ENCODE results near the gene TMEM121. TPM values are rescaled to one million over a fixed set of nuclear protein-coding genes. Genes with fewer than 3 reads are reported as not detected.
A peak's percentile ranks its signal among the peaks of the same experiment; 100 is the strongest.

Gene TMEM121
- total and polyA plus RNA-seq, 2 of the 8 experiments (the other 6 are each of a cell fraction or from before 2014, with no cell fraction given) = 1.9 TPM; not detected in 1

DNA sequence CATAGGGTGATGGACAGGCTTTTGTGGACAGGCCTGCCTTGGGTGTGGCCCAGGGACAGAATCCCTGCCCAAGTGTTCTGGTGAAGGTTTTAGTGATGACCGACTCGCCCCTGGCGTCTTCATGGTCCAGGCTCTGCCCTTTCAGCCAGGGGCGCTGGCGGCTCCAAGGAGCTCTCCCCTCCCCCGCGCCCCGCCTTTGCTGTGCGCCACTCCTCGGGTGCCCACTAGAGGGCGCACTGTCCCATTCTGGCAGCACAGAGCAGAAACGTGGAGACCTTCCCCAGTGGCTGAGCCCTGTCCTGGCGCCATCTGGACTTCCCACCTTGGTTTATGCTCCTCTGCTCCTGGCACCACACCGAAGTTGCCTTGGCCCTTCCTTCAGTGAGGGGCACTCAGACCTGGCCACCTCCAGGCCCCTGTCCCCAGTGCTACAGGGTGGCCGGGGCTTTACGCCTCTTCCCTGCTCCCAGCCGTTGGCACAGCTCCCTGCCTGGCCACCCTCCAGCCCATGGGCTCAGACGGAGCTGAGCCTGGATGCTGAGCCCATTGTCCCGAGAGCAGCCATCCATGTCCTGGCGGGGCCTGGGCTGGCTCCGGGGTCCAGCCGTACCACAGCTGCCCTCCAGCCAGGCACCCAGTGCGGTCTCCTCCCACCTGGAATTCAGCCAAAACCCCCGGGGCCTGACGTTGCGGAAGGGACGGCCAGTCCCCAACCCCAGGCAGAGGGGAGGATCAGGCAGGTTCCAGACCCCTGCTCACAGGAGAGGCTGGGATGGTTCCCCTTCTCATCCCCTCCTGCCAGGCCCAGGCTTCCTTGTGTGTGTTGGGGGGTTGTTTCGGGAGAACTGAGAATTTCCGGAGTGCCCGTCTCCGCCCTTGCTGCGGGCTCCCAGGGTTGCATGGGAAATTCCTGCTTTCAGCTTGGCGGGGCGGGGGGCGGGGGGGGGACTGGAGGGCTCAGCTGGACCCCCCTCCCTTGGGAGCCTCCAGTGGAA lies 45.3 kb upstream of the TMEM121 start:
- Histone ChIP-seq H2BK20ac (ENCODE audit: low read length) (peak overlapping the region; percentile 72; the same call in 1 of the 2 replicates), H3K4me2 (ENCODE audit: insufficient read depth in 1 of 2, low read depth in 2 of 2, low read length in 2 of 2) (peak overlapping the region; percentile 21 to 84), H3K14ac (ENCODE audit: insufficient read length) (no peak overlapping the region), H4K5ac (ENCODE audit: insufficient read length, low read depth, low read length) (no peak overlapping the region), H3K79me2 (ENCODE audit: control insufficient read depth in 1 of 2, insufficient read depth in 2 of 2, low read length in 2 of 2) (no peaks in the 10 kb centered on the region), H3K79me1 (ENCODE audit: low read depth, low read length) (no peaks in the 10 kb centered on the region), H3K56ac (replicated peaks; ENCODE audit: insufficient read length, low read depth, low read length) (no peak overlapping the region), H3K9me3 (ENCODE audit: insufficient read depth in 2 of 2, low read depth in 1 of 2, low read length in 1 of 2) (no peaks in the 10 kb centered on the region), H3K18ac (ENCODE audit: extremely low read depth, low read length) (peak overlapping the region; percentile 78), H3K23ac (ENCODE audit: insufficient read length) (no peak overlapping the region), H3K27ac (ENCODE audit: low read depth, low read length) (0 out of 2 replicates have a peak overlapping the region, but pooled peaks have one; percentile 8), H2BK12ac (ENCODE audit: low read depth, low read length) (peak overlapping the region; percentile 99), H4K20me1 (replicated peaks in 1 of 2; ENCODE audit: control insufficient read depth in 1 of 2, insufficient read depth in 2 of 2, low read length in 2 of 2) (peaks cover 4 to 15% of the 10 kb centered on the region in 2 experiments), H2AK5ac (ENCODE audit: low read depth, low read length) (no peak overlapping the region), H4K8ac (ENCODE audit: extremely low read depth, insufficient read depth, low read length) (peak overlapping the region; percentile 95; the same call in 1 of the 2 replicates), H4K91ac (replicated peaks; ENCODE audit: insufficient read length, low read length) (peak overlapping the region; percentile 25), H2BK120ac (replicated peaks; ENCODE audit: low read depth, low read length) (peak overlapping the region; percentile 54), H3K4ac (replicated peaks; ENCODE audit: insufficient read length, low read depth, low read length) (peak overlapping the region; percentile 65), H3K23me2 (ENCODE audit: low read depth, low read length) (peaks cover 2% of the 10 kb centered on the region; the same call in 1 of the 2 replicates), H3K4me3 (ENCODE audit: extremely low read depth in 1 of 4, insufficient read depth in 2 of 4, low read depth in 3 of 4, low read length in 4 of 4) (peak overlapping the region in 2 of 4 experiments; percentile 40 to 52; a peak in 4 of 8 replicates), H2AFZ (ENCODE audit: low read length) (peak overlapping the region; percentile 85; the same call in 1 of the 2 replicates), H2BK5ac (ENCODE audit: low read depth, low read length) (peak overlapping the region; percentile 44; the same call in 1 of the 2 replicates), H2BK15ac (ENCODE audit: low read length) (no peak overlapping the region), H3K27me3 (replicated peaks in 1 of 4; ENCODE audit: control insufficient read depth in 3 of 4, extremely low read depth in 1 of 4, insufficient read depth in 3 of 4, low read length in 3 of 4) (peaks cover 50 to 99% (median 82%) of the 10 kb centered on the region in 4 experiments), H3K36me3 (ENCODE audit: control insufficient read depth in 2 of 4, insufficient read depth in 4 of 4, low read length in 3 of 4) (peaks cover 0 to 3% (median 0%) of the 10 kb centered on the region in 4 experiments; a peak in 1 of 8 replicates), H3K4me1 (replicated peaks in 1 of 4; ENCODE audit: control insufficient read depth in 3 of 4, insufficient read depth in 4 of 4, low read length in 3 of 4) (peaks cover 0 to 38% (median 26%) of the 10 kb centered on the region in 4 experiments; a peak in 6 of 7 replicates), H3K9ac (replicated peaks in 1 of 4; ENCODE audit: extremely low read depth in 1 of 4, low read depth in 3 of 4, low read length in 3 of 4) (peak overlapping the region in 2 of 4 experiments; percentile 70 to 73; a peak in 4 of 7 replicates)
- peak; percentile 66 to 99 for DNase-seq (ENCODE audit: low read depth in 1 of 2, low spot score in 2 of 2)
- ChIA-PET POLR2A (ENCODE audit: partially characterized antibody) (interaction anchor here (0.9 to 1.6 kb wide), 7 partner anchors 8 to 291 kb away, joined by 3 to 8 read pairs (median 3); partner anchors contain the start of gene TEDC1), CTCF (ENCODE audit: partially characterized antibody) (interaction anchor here (0.6 to 5.0 kb wide), 37 partner anchors 9 to 441 kb away, joined by 3 to 70 read pairs (median 4); no protein-coding TSS in a partner anchor)
- WGBS, 2 experiments (ENCODE audit: extremely low coverage in 1 of 2, insufficient coverage in 1 of 2, insufficient read length in 1 of 2, insufficient replicate concordance in 2 of 2, low coverage in 1 of 2, low lambda C conversion rate in 2 of 2, missing lambda C conversion rate in 1 of 2) = 20% methylated on average over 32 of the region's 35 CpGs; no CpG with 5 or more reads in 1 of the 2 experiments
- no peak for FAIRE-seq
- TF ChIP-seq NANOG (IDR thresholded peaks at IDR 0.05; ENCODE audit: insufficient read depth, low read depth, low read length, poor library complexity, severe bottlenecking) (no peak), YY1 (IDR thresholded peaks at IDR 0.05; ENCODE audit: low read depth, low read length) (peak; percentile 84), SUZ12 (IDR thresholded peaks at IDR 0.05; ENCODE audit: low read length) (no peak), POLR2A (IDR thresholded peaks at IDR 0.05; ENCODE audit: control extremely low read depth in 1 of 2, low read depth in 2 of 2, low read length in 2 of 2) (peak in 1 of 2 experiments; percentile 83; a peak in 2 of 3 replicates), CBX8 (IDR thresholded peaks at IDR 0.05; ENCODE audit: borderline replicate concordance, low read depth, low read length) (no peak), JUND (IDR thresholded peaks at IDR 0.05; ENCODE audit: low read length) (peak; percentile 24; the same call in 1 of the 2 replicates), SAP30 (IDR thresholded peaks at IDR 0.05; ENCODE audit: insufficient read depth, insufficient replicate concordance, low read length) (no peak), CEBPB (IDR thresholded peaks at IDR 0.05; ENCODE audit: low read depth, low read length) (no peak), MAX (IDR thresholded peaks at IDR 0.05) (peak; percentile 79), CREB1 (IDR thresholded peaks at IDR 0.05) (peak; percentile 74)

Measured in H1 (cell line).